Measurements from ENCODE around the gene SLC4A3. TPM values are rescaled to one million over a fixed set of nuclear protein-coding genes. Genes with fewer than 3 reads are reported as not detected.

Gene SLC4A3
- total and polyA plus RNA-seq, 2 of the 13 experiments (the other 11 are each of a cell fraction or from before 2014, with no cell fraction given) = 0.18 to 0.95 TPM

- TF ChIP-seq CEBPZ (IDR thresholded peaks at IDR 0.05; ENCODE audit: low read length) (no peak), ZNF788 (CRISPR knock-in tag; IDR thresholded peaks at IDR 0.05; ENCODE audit: borderline replicate concordance) (no peak), KLF16 (CRISPR knock-in tag; IDR thresholded peaks at IDR 0.05) (no peak), SP2 (CRISPR knock-in tag; IDR thresholded peaks at IDR 0.05) (peak; percentile 41), SOX5 (CRISPR knock-in tag; IDR thresholded peaks at IDR 0.05; ENCODE audit: borderline replicate concordance) (no peak), YY1 (IDR thresholded peaks at IDR 0.05; ENCODE audit: insufficient read depth, insufficient replicate concordance, low read depth, low read length) (peak; percentile 20), NCOA2 (CRISPR knock-in tag; IDR thresholded peaks at IDR 0.05) (no peak), TOE1 (CRISPR knock-in tag; IDR thresholded peaks at IDR 0.05) (no peak), U2AF1 (optimal IDR thresholded peaks at IDR 0.05; ENCODE audit: low read depth, low read length) (no peak), ZNF337 (CRISPR knock-in tag; IDR thresholded peaks at IDR 0.05; ENCODE audit: borderline replicate concordance, low read depth) (no peak)
Measured at GRCh38 chr2:219643788-219644398, 16.5 kb downstream of the SLC4A3 start (continued).
